Endothelial cell of umbilical vein (primary cell): ENCODE data around the gene MYOCD. TPM values are rescaled to one million over a fixed set of nuclear protein-coding genes. Genes with fewer than 3 reads are reported as not detected.

Experiments
- BruUV-seq: library from RNA; stranded (reverse); fragments of 400-500 nt; replicated peaks from 2 replicates; lab custom pipeline; 2021; lab: Mats Ljungman, UMichigan
- CTCF ChIA-PET: fragments of 300-600, 350-600 bp; sonication (Branson Sonifier 250); formaldehyde crosslinking; loops from one replicate; lab custom pipeline; 2021; ENCODE audit warnings: antibody characterized with exemption, inconsistent platforms; lab: Charles Lee
- POLR2A ChIA-PET: fragments of 300-600, 350-600 bp; sonication (Branson Sonifier 250); formaldehyde crosslinking; loops from one replicate; lab custom pipeline; 2021; ENCODE audit warnings: antibody characterized with exemption, inconsistent platforms; lab: Charles Lee
- DNase-seq: peaks from one replicate; pipeline ENCODE4 v3.0.0-alpha.2; 2011; ENCODE audit warnings: low read depth, low spot score
- FAIRE-seq: peaks from 2 replicates; lab custom pipeline; 2011; peaks lifted over from hg19 to GRCh38; lab: Jason Lieb, UNC
- H2AFZ ChIP-seq: 2 replicates; pipeline ENCODE4 v1.6.0; 2012; ENCODE audit warnings: low read depth, low read length, control low read depth, inconsistent platforms
- H3K27ac ChIP-seq: 2 replicates; pipeline ENCODE4 v1.5.1; 2011; ENCODE audit warnings: low read depth, mild to moderate bottlenecking, control low read depth, low read length, moderate library complexity; ENCODE audit not compliant: insufficient read depth
- H3K27me3 ChIP-seq, 2 experiments: 2 replicates each; pipeline versions ENCODE4 v1.6.0 to v1.6.1; 2011; ENCODE audit warnings: low read length in 2 of 2, mixed read lengths in 1 of 2; ENCODE audit not compliant: control insufficient read depth in 2 of 2, insufficient read depth in 2 of 2
- H3K36me3 ChIP-seq, 2 experiments: 2 replicates in 1 of 2; 3 replicates in 1 of 2; pipeline ENCODE4 v1.5.1; 2011; ENCODE audit warnings: low read length in 2 of 2, mild to moderate bottlenecking in 1 of 2, moderate library complexity in 1 of 2; ENCODE audit not compliant: control insufficient read depth in 2 of 2, insufficient read depth in 2 of 2; ENCODE audit errors: extremely low read depth in 1 of 2
- H3K4me1 ChIP-seq: 3 replicates; pipeline ENCODE4 v1.5.1; 2011; ENCODE audit warnings: mild to moderate bottlenecking, low read length; ENCODE audit not compliant: control insufficient read depth, insufficient read depth; ENCODE audit errors: extremely low read depth
- H3K4me2 ChIP-seq: 2 replicates; pipeline ENCODE4 v1.6.1; 2011; ENCODE audit warnings: low read length, control low read depth, mixed read lengths; ENCODE audit not compliant: insufficient read depth
- H3K4me3 ChIP-seq, 3 experiments: fragments of 200-600 bp in 1 of 3; sonication (generic), shearing (Covaris generic) in 1 of 3; replicated peaks in 1 of 3; 2 replicates each; pipeline ENCODE4 v1.5.1; 2011 to 2016; ENCODE audit warnings: control low read depth in 3 of 3, low read length in 3 of 3, mild to moderate bottlenecking in 2 of 3, inconsistent platforms in 1 of 3, low read depth in 1 of 3, moderate library complexity in 1 of 3; ENCODE audit not compliant: insufficient read depth in 1 of 3
- H3K79me2 ChIP-seq: 2 replicates; pipeline ENCODE4 v1.6.0; 2012; ENCODE audit warnings: low read length, inconsistent platforms; ENCODE audit not compliant: control insufficient read depth, insufficient read depth
- H3K9ac ChIP-seq: replicated peaks from 2 replicates; pipeline ENCODE3; 2011; ENCODE audit warnings: low read length, control low read depth; ENCODE audit not compliant: insufficient read depth; ENCODE audit errors: extremely low read depth
- H3K9me1 ChIP-seq: replicated peaks from 3 replicates; pipeline ENCODE4 v1.6.0; 2011; ENCODE audit warnings: mild to moderate bottlenecking, low read length; ENCODE audit not compliant: control insufficient read depth, insufficient read depth; ENCODE audit errors: extremely low read depth
- H3K9me3 ChIP-seq: replicated peaks from 2 replicates; pipeline ENCODE4 v1.5.1; 2012; ENCODE audit warnings: low read length, inconsistent platforms; ENCODE audit not compliant: control insufficient read depth, insufficient read depth
- H4K20me1 ChIP-seq: replicated peaks from 2 replicates; pipeline ENCODE3; 2011; ENCODE audit warnings: mild to moderate bottlenecking, low read length; ENCODE audit not compliant: control insufficient read depth, insufficient read depth; ENCODE audit errors: extremely low read depth
- CTCF ChIP-seq, 2 donors: IDR thresholded peaks; 1 replicate in 1 of 2; 2 replicates in 1 of 2; pipeline ENCODE4 v1.5.1; 2011; ENCODE audit warnings: low read length in 2 of 2, mild to moderate bottlenecking in 2 of 2, moderate library complexity in 2 of 2, control low read depth in 1 of 2, inconsistent platforms in 1 of 2, low read depth in 1 of 2; ENCODE audit not compliant: insufficient read depth in 1 of 2; ENCODE audit errors: extremely low read depth in 1 of 2
- EZH2 ChIP-seq: IDR thresholded peaks from 2 replicates; pipeline ENCODE4 v1.6.1; 2012; ENCODE audit warnings: borderline replicate concordance, low read depth, mild to moderate bottlenecking, moderate library complexity, low read length, inconsistent platforms; ENCODE audit not compliant: severe bottlenecking
- FOS ChIP-seq: IDR thresholded peaks from 2 replicates; pipeline ENCODE4 v1.6.1; 2011; ENCODE audit warnings: mild to moderate bottlenecking, low read length, moderate library complexity, borderline replicate concordance; ENCODE audit not compliant: insufficient read depth
- GATA2 ChIP-seq: IDR thresholded peaks from 2 replicates; pipeline ENCODE4 v1.7.0; 2011; ENCODE audit warnings: low read depth, mild to moderate bottlenecking, moderate library complexity, mixed read lengths, low read length; ENCODE audit not compliant: insufficient read length, insufficient read depth
- JUN ChIP-seq: IDR thresholded peaks from 2 replicates; pipeline ENCODE4 v1.6.1; 2011; ENCODE audit warnings: borderline replicate concordance, low read depth; ENCODE audit not compliant: insufficient read length, insufficient read depth
- MAX ChIP-seq: IDR thresholded peaks from 2 replicates; pipeline ENCODE4 v1.6.1; 2011; ENCODE audit not compliant: insufficient read depth, insufficient read length
- MYC ChIP-seq: IDR thresholded peaks from one replicate; pipeline ENCODE4 v1.6.1; 2011; ENCODE audit warnings: mild to moderate bottlenecking, low read depth, low read length
- POLR2A ChIP-seq: IDR thresholded peaks from 2 replicates; pipeline ENCODE4 v1.6.1; 2012; ENCODE audit warnings: low read depth, mild to moderate bottlenecking, control low read depth, low read length
- POLR2AphosphoS5 ChIP-seq: IDR thresholded peaks from 2 replicates; pipeline ENCODE4 v1.6.1; 2012; ENCODE audit warnings: low read depth, mild to moderate bottlenecking, control low read depth, low read length, moderate library complexity; ENCODE audit not compliant: insufficient read depth
- dilution Hi-C: fragments of 300-500 bp; cut with MboI; formaldehyde crosslinking; loops from one replicate; pipeline ENCODE4 v1.15.0; 2019; ENCODE audit warnings: low sequenced_read_pairs; ENCODE audit not compliant: extremely low pct_ligation_motif_present
- intact Hi-C: fragments of 100-400 bp; cut with micrococcal nuclease; formaldehyde crosslinking; loops from one replicate; pipeline ENCODE4 v1.10.0; 2022
- polyA plus RNA-seq, 4 experiments: library from polyadenylated mRNA; depleted of rRNA in 3 of 4; stranded (reverse) in 3 of 4; unstranded in 1 of 4; fragments of >200 nt; gene quantifications; 2 replicates each; pipeline versions ENCODE4 v1.2.1 to v1.2.3, GENCODE V29; 2011 to 2012; ENCODE audit warnings: missing spikeins in 1 of 4
- total RNA-seq: library from RNA; stranded (reverse); gene quantifications from 2 replicates; pipeline ENCODE4 v1.2.3, GENCODE V29; 2021

MYOCD gene
- total and polyA plus RNA-seq, 2 donors (not counting 3 experiments of a cell fraction or from before 2014, with no cell fraction given): not detected

GRCh38 chr17:12719948-12720347 is 54.3 kb downstream of the MYOCD start:
- no peaks in the 10 kb centered on the region for H3K4me1 ChIP-seq
- FAIRE-seq: no peak
- no peaks in the 10 kb centered on the region for H3K36me3 ChIP-seq
- H4K20me1 ChIP-seq: no peaks in the 10 kb centered on the region
- H3K27me3 ChIP-seq: no peaks in the 10 kb centered on the region
- ChIA-PET POLR2A (no interaction called here), CTCF (interaction anchor here (0.6 to 0.7 kb wide), 2 partner anchors 466 to 1953 kb away, joined by 3 read pairs; no protein-coding TSS in a partner anchor)
- H3K79me2 ChIP-seq: no peaks in the 10 kb centered on the region
- dilution Hi-C loops: no loop called here
- no peak overlapping the region for H3K9ac ChIP-seq
- no peak for DNase-seq
- no peak overlapping the region for H3K4me2 ChIP-seq
- no TSS peak for BruUV-seq
- intact Hi-C loops: no loop called here
- no peaks in the 10 kb centered on the region for H3K9me1 ChIP-seq
- H3K27ac ChIP-seq: no peak overlapping the region
- no peaks in the 10 kb centered on the region for H3K9me3 ChIP-seq
- no peak overlapping the region for H2AFZ ChIP-seq
- no peak overlapping the region for H3K4me3 ChIP-seq
- no peak for TF ChIP-seq POLR2AphosphoS5
- no peak for TF ChIP-seq FOS
- no peak for TF ChIP-seq MAX
- no peak for TF ChIP-seq GATA2
- no peak for TF ChIP-seq POLR2A
- no peak for TF ChIP-seq EZH2
- no peak for TF ChIP-seq JUN
- TF ChIP-seq MYC: no peak

- Histone ChIP-seq H3K79me2 (no peaks in the 10 kb centered on the region), H3K36me3 (no peaks in the 10 kb centered on the region), H3K4me3 (no peak overlapping the region), H2AFZ (no peak overlapping the region), H3K9me1 (no peaks in the 10 kb centered on the region), H3K9me3 (no peaks in the 10 kb centered on the region), H3K27me3 (no peaks in the 10 kb centered on the region), H3K4me1 (no peaks in the 10 kb centered on the region), H4K20me1 (no peaks in the 10 kb centered on the region), H3K27ac (no peak overlapping the region), H3K4me2 (no peak overlapping the region), H3K9ac (no peak overlapping the region)
- no peak for FAIRE-seq
- dilution Hi-C loops (no loop called here), intact Hi-C loops (no loop called here)
- BruUV-seq: no TSS peak
- TF ChIP-seq CTCF (IDR thresholded peaks at IDR 0.05; ENCODE audit: extremely low read depth in 1 of 2, insufficient read depth in 1 of 2, low read depth in 1 of 2, low read length in 2 of 2) (no peak), FOS (no peak), MYC (no peak), JUN (no peak)
- DNase-seq: no peak
- ChIA-PET POLR2A (no interaction called here), CTCF (no interaction called here)
Measured at GRCh38 chr17:12721581-12721980, 55.9 kb downstream of the MYOCD start.
